HL-60 (cell line): ENCODE data around the gene COL4A3.

Experiments used
- DNase-seq, 2 experiments: peaks; one replicate each; pipeline ENCODE4 v3.0.0-alpha.2; 2010 to 2020; ENCODE audit warnings: low read depth in 1 of 2, low spot score in 1 of 2
- H3K27ac ChIP-seq: fragments of 250-450 bp; sonication (Bioruptor Pico); replicated peaks from 2 replicates; pipeline ENCODE4 v1.5.1; 2020; ENCODE audit warnings: mild to moderate bottlenecking, moderate library complexity
- H3K27me3 ChIP-seq: fragments of 250-450 bp; sonication (Bioruptor Pico); 2 replicates; pipeline ENCODE4 v1.5.1; 2021; ENCODE audit warnings: mild to moderate bottlenecking, moderate library complexity; ENCODE audit not compliant: insufficient read depth, poor library complexity, severe bottlenecking
- H3K4me3 ChIP-seq: replicated peaks from 2 replicates; pipeline ENCODE4 v1.5.1; 2011; ENCODE audit warnings: mild to moderate bottlenecking, control low read depth, low read length; ENCODE audit not compliant: insufficient read depth
- GABPA ChIP-seq: IDR thresholded peaks from 2 replicates; pipeline ENCODE4 v1.6.1; 2012; ENCODE audit warnings: low read depth
- POLR2AphosphoS5 ChIP-seq: IDR thresholded peaks from 2 replicates; pipeline ENCODE4 v1.6.1; 2012; ENCODE audit warnings: low read depth
- SPI1 ChIP-seq: IDR thresholded peaks from 2 replicates; pipeline ENCODE4 v1.6.1; 2012; ENCODE audit warnings: low read depth, mild to moderate bottlenecking, borderline replicate concordance
- TF ChIP-seq, protein P1 (sequence below): IDR thresholded peaks from one replicate; pipeline ENCODE4 v1.5.1; 2011; ENCODE audit warnings: low read length, control low read depth, inconsistent platforms; ENCODE audit not compliant: insufficient read depth
- TF ChIP-seq, protein P2 (sequence below): IDR thresholded peaks from 2 replicates; pipeline ENCODE4 v1.6.1; 2012; ENCODE audit warnings: low read depth; ENCODE audit not compliant: insufficient replicate concordance

Gene COL4A3

DNA sequence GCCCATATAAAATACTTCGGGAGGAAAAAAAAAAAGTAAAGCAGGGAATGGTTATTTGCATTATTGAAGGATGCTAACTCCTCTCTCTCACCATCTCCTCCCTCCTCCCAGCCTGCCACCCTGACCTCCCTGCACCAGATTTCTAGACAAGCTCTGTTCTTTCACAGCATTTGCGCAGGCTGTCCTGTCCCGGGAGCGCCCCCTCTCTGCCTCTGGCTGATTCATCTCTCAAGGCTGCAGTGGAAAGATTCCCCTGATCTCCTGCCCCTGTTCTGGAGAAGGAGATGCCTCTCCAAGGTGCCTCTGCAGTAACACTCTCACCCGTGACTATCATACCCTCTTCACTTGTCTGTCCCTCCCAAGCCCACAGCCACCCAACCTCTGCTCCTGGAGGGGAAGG lies 38.9 kb upstream of the COL4A3 start:
- TF ChIP-seq, protein P1, sequence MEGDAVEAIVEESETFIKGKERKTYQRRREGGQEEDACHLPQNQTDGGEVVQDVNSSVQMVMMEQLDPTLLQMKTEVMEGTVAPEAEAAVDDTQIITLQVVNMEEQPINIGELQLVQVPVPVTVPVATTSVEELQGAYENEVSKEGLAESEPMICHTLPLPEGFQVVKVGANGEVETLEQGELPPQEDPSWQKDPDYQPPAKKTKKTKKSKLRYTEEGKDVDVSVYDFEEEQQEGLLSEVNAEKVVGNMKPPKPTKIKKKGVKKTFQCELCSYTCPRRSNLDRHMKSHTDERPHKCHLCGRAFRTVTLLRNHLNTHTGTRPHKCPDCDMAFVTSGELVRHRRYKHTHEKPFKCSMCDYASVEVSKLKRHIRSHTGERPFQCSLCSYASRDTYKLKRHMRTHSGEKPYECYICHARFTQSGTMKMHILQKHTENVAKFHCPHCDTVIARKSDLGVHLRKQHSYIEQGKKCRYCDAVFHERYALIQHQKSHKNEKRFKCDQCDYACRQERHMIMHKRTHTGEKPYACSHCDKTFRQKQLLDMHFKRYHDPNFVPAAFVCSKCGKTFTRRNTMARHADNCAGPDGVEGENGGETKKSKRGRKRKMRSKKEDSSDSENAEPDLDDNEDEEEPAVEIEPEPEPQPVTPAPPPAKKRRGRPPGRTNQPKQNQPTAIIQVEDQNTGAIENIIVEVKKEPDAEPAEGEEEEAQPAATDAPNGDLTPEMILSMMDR, result no peak
- TF ChIP-seq POLR2AphosphoS5 (no peak), GABPA (no peak), SPI1 (no peak)
- TF ChIP-seq, protein P2, sequence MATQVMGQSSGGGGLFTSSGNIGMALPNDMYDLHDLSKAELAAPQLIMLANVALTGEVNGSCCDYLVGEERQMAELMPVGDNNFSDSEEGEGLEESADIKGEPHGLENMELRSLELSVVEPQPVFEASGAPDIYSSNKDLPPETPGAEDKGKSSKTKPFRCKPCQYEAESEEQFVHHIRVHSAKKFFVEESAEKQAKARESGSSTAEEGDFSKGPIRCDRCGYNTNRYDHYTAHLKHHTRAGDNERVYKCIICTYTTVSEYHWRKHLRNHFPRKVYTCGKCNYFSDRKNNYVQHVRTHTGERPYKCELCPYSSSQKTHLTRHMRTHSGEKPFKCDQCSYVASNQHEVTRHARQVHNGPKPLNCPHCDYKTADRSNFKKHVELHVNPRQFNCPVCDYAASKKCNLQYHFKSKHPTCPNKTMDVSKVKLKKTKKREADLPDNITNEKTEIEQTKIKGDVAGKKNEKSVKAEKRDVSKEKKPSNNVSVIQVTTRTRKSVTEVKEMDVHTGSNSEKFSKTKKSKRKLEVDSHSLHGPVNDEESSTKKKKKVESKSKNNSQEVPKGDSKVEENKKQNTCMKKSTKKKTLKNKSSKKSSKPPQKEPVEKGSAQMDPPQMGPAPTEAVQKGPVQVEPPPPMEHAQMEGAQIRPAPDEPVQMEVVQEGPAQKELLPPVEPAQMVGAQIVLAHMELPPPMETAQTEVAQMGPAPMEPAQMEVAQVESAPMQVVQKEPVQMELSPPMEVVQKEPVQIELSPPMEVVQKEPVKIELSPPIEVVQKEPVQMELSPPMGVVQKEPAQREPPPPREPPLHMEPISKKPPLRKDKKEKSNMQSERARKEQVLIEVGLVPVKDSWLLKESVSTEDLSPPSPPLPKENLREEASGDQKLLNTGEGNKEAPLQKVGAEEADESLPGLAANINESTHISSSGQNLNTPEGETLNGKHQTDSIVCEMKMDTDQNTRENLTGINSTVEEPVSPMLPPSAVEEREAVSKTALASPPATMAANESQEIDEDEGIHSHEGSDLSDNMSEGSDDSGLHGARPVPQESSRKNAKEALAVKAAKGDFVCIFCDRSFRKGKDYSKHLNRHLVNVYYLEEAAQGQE, result no peak
- H3K27me3 ChIP-seq, result peaks cover 2% of the 10 kb centered on the region
- DNase-seq, result no peak
- no peak overlapping the region for H3K27ac ChIP-seq
- H3K4me3 ChIP-seq, result no peak overlapping the region

DNA sequence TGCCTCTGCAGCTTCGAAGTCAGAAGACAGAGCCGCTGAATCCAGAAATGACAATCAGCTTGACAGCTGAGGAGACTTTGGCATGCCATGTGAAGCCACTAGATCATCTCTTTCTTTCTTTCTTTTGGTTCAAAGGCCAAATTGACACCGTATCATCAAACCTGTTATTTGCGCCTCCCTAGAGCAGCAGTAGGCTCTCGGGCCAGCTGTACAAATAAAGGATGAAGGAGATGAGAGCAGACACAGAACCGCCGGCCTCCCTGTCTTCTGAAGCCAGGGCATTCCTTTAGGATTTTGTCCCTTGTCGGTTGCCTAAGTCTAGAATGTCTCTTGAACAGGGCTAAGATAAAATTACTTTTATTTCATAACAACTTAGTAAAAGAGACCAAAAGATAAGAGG lies 37.2 kb upstream of the COL4A3 start:
- H3K4me3 ChIP-seq, result no peak overlapping the region
- peaks cover 2% of the 10 kb centered on the region for H3K27me3 ChIP-seq
- no peak for DNase-seq
- TF ChIP-seq, protein P1, result no peak
- TF ChIP-seq GABPA (no peak), POLR2AphosphoS5 (no peak), SPI1 (no peak)
- TF ChIP-seq, protein P2, result no peak
- no peak overlapping the region for H3K27ac ChIP-seq

DNA sequence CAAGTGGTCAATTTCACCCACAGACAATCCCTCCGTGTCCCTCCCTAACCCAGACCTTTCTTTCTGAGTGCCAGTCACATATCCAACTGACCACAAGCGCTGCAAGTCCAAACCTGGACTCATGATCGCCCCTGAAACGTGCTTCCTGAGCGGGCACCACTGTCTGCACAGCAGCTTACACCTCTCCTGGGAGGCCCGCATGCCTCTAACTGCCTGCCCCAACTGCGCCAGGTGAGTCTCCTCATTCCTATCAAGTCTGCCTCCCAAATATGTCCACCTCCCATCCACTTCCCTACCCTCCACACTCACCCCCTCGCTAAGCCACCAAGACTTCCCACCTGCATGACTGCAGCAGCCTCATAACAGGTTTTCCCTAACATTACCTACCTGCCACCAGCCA lies 33.8 kb upstream of the COL4A3 start:
- DNase-seq, result no peak
- Histone ChIP-seq H3K27ac (no peak overlapping the region), H3K27me3 (peaks cover 8% of the 10 kb centered on the region), H3K4me3 (no peak overlapping the region)
- TF ChIP-seq, protein P2, result no peak
- no peak for TF ChIP-seq POLR2AphosphoS5
- TF ChIP-seq SPI1, result no peak
- TF ChIP-seq, protein P1, result no peak
- no peak for TF ChIP-seq GABPA
